Activated T-helper 9 cell treated with anti-CD3 and anti-CD28 coated beads, Interleukin-2, amount 50 U/mL, for 16 hours (primary cell): ENCODE data around the gene CUEDC2.

Source experiments
- DNase-seq: peaks from one replicate; pipeline ENCODE4 v3.0.0-alpha.2; 2020; ENCODE audit warnings: low read depth

CUEDC2 gene

GRCh38 chr10:102424916-102425315, 7.5 kb downstream of the CUEDC2 start:
- DNase-seq = no peak

- DNase-seq = no peak
Observed at GRCh38 chr10:102424145-102424544, 8.2 kb downstream of the CUEDC2 start.

- DNase-seq = no peak
Observed at GRCh38 chr10:102423372-102423968, 8.9 kb downstream of the CUEDC2 start.

DNA sequence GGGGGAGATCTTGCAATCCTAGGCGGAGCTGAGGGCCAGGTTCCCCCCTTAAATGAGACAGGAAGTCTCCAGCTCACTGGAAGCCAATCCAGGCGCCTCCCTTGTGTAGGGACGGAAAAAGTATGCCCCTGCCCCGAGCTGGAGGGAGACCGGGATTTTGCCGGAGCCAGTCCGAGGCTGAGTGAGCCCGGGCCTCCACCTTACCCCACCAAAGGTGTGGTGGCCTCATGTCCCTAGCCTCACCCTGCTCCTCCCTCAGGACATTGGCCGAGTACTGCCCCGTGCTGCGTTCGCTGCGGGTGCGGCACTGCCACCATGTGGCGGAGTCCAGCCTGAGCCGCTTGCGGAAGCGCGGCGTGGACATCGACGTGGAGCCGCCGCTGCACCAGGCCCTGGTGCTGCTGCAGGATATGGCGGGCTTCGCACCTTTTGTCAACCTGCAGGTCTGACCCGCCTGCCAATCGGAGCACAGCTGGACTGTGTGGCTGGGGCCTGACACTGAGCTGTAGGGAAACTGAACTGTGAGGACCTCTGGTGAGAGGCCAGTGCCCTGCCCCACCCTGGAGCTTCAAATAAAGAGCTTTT, 9.7 kb downstream of the CUEDC2 start:
- no peak for DNase-seq

DNA sequence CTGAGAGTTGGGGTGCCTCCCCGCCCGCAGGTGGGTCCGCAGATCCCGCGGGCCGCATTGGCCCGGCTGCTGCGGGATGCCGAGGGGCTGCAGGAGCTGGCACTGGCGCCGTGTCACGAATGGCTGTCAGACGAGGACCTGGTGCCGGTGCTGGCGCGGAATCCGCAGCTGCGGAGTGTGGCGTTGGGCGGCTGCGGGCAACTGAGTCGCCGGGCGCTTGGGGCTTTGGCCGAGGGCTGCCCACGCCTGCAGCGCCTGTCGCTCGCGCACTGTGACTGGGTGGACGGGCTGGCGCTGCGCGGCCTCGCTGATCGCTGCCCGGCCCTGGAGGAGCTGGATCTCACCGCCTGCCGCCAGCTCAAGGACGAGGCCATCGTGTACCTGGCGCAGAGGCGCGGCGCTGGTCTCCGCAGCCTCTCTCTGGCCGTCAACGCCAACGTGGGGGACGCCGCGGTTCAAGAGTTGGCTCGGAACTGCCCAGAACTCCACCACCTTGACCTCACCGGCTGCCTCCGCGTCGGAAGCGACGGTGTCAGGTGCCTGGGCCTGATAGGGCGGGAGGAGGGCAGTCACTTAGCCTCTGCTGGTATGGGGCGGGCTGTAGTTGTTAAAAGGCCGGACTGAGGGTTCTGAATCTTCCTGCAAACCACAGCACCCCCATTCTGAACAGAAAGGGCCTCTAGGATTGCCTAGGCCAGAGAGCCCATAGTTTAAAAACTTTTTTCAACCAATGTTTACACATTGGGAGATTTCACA, 10.4 kb downstream of the CUEDC2 start:
- no peak for DNase-seq

- DNase-seq = no peak
Observed at GRCh38 chr10:102421507-102421756, 10.9 kb downstream of the CUEDC2 start.

- peak; percentile 89 for DNase-seq
Observed at GRCh38 chr10:102420714-102421506, 11.5 kb downstream of the CUEDC2 start, which contains the start of gene FBXL15. Gene FBXL15 (plus strand): TSS chr10:102420836. CDS start chr10:102421130, 294 bp downstream.

GRCh38 chr10:102420181-102420713, 12.1 kb downstream of the CUEDC2 start:
- DNase-seq = no peak

DNA sequence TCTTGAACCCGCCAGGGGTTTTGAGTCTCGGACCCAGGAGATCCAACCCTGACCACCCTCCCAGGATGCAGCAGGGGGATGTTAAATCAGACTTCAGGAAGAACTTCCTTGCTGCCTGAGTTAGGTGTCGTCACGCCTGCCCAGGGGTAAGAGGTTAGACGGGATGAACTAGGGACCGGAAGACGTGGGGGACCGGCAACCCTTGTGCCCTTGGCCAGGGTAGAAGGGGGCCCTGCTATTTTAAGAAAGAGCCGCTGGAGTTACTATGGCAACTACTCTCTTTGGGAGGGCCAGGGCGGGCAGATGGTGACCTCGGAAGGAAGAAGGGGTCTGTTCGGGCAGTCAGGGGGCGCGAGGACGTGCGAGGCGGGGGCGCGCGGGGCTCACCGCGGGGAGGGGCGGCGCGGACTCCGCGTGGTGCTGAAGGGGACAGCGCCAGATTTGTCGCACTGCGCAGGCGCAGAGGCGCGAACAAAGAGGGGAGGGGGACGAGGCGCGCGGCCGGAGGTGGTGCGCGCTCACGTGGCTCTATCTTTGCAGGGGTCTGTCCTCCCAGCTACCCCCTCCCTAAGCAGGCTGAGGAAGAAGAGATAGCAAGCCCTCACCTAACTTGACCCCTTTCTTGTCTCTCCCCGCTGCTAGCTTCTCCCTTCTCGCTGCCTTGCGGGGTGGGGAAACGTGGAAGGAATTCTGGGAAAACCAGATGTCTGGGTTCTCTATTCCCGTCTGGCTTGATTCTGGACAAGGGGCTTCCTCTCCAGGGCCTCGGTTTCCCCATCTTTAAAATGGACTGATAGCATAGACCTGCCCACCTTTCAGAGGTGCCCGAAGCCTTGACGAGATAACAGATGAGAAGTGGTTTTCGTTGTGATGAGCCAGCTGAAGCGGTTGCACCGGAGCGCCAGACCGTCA, 12.8 kb downstream of the CUEDC2 start:
- peak; percentile 54 for DNase-seq

DNA sequence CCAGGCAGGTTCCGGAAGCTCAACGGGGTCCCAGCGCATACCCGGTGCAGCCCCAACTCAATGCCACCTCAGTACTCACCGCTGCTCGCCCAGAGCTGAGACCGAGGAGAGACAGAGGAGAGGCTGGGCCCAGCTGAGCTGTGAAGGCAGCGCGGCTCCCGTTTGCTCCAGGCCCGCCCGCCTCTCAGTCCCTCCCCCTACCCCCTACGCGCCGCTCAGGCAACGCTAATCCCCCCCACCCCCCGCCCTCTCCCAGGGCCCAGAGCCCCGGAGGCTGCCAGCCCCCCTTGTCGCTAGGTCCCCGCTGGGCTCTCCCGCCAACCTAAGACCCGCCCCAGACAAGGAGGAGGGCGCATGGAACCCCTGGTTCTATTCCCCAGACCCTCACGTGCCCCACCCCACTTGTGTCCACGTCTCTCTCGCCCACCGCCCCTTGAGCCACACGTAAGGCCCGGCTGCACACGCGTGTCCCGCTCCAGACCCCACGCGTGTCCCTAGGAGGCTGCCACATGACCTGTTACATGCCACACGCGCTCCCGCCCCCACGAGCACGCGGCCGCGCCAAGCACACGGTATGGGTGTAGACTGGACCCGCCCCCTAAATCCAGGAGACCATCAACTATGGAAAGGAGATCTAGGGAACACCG, 13.6 kb downstream of the CUEDC2 start, which contains the start of gene PSD:
PSD (minus strand) TSS at position 164 of the 647 bp plus-strand sequence. CDS start 1,747 bp downstream, outside the sequence.
- DNase-seq = no peak

DNA sequence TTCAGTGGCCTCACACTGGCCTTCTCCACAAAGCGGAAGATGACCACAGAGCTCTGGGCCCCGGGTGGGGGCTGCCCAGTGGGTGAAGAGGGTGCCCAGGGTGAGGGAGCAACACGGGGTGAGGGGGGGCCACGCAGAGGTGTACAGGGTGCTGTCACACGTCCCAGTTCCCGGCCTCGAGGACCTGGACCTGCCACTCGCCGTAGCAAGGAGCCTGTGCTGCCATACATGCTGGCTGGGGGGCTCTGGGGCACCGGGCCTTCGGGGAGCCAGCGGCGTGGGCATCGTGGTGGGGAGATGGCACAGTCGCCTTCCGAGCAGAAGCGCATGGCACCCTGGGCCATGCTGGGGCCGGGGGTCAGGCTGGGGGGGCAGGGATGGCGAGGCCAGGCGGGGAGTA, 15.7 kb downstream of the CUEDC2 start:
- DNase-seq = no peak

DNA sequence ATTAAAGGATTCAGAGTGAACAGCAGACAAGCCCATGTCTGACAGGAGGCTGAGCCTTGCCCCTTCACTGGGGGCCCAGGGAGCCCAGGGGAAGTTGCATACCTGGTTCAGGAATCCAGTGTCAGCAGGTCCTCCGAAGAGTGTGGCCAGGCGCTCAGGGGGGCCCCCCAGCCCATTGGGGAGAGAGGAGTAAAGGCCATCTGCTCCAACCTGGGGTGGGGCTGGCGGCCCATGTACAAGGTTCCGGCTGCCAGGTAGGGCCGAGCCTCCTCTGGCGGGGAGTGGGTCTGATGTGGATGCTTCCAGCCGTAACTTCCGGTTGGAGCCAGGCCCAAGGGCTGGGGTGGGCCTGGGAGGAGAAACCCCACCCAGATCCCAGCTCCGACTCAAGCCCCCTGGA, 16.1 kb downstream of the CUEDC2 start:
- DNase-seq = no peak

- no peak for DNase-seq
Observed at GRCh38 chr10:102414749-102415148, 17.6 kb downstream of the CUEDC2 start.

- no peak for DNase-seq
Observed at GRCh38 chr10:102413806-102414561, 18.4 kb downstream of the CUEDC2 start.

- no peak for DNase-seq
Observed at GRCh38 chr10:102413053-102413705, 19.2 kb downstream of the CUEDC2 start.

DNA sequence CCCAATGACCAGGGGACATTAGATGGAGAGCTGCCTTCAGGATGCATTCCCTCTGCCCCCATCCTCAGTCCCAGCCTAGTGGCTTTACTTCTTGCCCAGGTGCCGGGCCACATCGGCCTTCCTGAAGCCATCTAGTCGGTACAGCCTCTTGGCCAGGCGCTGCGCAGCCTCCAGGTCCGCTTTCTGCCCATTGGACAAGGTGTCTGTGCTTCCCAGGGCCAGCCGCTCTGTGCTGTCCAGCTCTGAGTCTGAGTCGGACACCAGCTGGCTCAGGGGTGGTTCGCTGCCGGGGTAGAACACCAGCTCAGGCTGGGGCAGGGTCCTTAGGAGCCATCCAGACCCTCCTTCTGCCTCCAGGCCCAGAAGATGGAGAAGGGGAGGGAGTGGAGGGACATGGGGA, 20.1 kb downstream of the CUEDC2 start:
- no peak for DNase-seq

- no peak for DNase-seq
Observed at GRCh38 chr10:102411341-102412255, 20.8 kb downstream of the CUEDC2 start.

DNA sequence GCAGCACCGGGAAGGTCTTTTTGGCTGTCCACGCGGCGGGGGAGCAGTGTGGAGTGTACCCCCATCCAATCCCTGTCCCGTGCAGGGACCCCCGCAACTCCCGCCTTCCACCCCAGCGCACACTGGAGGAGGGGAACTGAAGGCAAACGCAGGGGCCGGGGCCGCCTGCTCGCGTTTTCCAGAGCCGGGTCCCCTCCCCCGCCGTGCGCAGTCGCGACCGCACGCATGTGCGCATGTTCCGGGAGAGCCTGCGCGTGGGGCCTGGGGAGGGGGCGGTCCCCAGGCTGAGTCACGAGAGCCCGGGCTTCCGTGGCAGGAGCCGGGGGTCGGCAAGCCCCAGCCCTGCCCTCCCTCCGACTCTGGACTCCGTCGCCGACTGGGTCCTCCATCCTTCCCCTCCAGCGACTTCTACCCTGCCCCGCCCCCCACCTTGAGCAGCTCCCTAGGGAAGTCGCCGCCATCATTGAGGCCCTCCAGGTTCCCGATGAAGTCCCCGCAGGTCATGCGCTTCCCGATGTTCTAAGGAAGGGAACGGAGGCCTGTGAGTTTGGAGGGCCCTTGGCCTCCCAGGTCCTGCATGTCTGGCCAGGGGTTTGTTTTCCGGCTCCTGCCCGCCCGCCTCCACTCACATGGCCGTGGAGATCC, 21.8 kb downstream of the CUEDC2 start:
- DNase-seq = peak; percentile 45
